Fibroblast of lung (primary cell): ENCODE data around the gene BMPR1B.

ENCODE experiments used
- EZH2 ChIP-seq: IDR thresholded peaks from 2 replicates; pipeline ENCODE4 v1.5.1; 2012; ENCODE audit warnings: low read length, control low read depth, mild to moderate bottlenecking; ENCODE audit errors: missing control alignments
- TF ChIP-seq, protein P1 (sequence below), 2 donors: IDR thresholded peaks in 1 of 2; conservative IDR thresholded peaks in 1 of 2; 1 replicate in 1 of 2; 2 replicates in 1 of 2; pipeline ENCODE4 v1.5.1; 2011 to 2012; ENCODE audit warnings: low read length in 2 of 2, control low read depth in 1 of 2, inconsistent platforms in 1 of 2, low read depth in 1 of 2, mild to moderate bottlenecking in 1 of 2

DNA sequence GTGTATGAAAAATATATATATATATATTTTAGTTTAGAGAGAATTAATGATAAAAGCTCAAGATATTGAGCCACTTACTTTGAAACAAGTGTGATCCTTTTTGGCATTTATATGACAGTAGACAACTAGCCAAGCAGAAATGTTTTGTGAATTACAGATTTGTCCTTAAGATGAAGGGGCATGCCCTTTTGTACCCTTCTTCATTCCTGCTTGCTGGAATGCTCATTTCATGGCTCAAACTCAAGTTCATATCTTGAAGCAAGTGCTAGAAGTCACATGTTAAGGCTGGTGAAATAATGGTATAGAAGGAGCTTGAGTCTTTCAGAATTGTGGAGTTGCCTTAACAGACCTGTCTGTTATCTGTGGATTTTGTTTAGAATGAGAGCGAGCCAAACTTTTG lies 203.0 kb downstream of the BMPR1B start:
- TF ChIP-seq, protein P1, sequence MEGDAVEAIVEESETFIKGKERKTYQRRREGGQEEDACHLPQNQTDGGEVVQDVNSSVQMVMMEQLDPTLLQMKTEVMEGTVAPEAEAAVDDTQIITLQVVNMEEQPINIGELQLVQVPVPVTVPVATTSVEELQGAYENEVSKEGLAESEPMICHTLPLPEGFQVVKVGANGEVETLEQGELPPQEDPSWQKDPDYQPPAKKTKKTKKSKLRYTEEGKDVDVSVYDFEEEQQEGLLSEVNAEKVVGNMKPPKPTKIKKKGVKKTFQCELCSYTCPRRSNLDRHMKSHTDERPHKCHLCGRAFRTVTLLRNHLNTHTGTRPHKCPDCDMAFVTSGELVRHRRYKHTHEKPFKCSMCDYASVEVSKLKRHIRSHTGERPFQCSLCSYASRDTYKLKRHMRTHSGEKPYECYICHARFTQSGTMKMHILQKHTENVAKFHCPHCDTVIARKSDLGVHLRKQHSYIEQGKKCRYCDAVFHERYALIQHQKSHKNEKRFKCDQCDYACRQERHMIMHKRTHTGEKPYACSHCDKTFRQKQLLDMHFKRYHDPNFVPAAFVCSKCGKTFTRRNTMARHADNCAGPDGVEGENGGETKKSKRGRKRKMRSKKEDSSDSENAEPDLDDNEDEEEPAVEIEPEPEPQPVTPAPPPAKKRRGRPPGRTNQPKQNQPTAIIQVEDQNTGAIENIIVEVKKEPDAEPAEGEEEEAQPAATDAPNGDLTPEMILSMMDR (conservative IDR thresholded peaks at IDR 0.05 in 1 of 2, IDR thresholded peaks at IDR 0.05 in 1 of 2; ENCODE audit: low read depth in 1 of 2, low read length in 2 of 2): no peak
- TF ChIP-seq EZH2: no peak
